ENCODE results near the gene SOX30.

GRCh38 chr5:157650991-157651611 is 1.1 kb downstream of the SOX30 start:
- no peak for TF ChIP-seq CTCF (IDR thresholded peaks at IDR 0.05; ENCODE audit: low read depth, low read length)
- no peak for TF ChIP-seq EZH2phosphoT487 (IDR thresholded peaks at IDR 0.05; ENCODE audit: low read depth)

Measured in OCI-LY3 (cell line).